Activated B cell treated with CpG ODN at 0.5 μM for 24 hours (primary cell): Measurements from ENCODE around the gene MAP3K6. TPM values are rescaled to one million over a fixed set of nuclear protein-coding genes. Genes with fewer than 3 reads are reported as not detected.

Experiments
- ATAC-seq: fragments of 200-7000 bp; cut with Tn5 transposase; one replicate; pipeline ENCODE4 v1.10.0; 2021; ENCODE audit warnings: low read depth, mild to moderate bottlenecking, moderate library complexity
- CTCF ChIA-PET: fragments of 350-600 bp; sonication (Branson Sonifier 250); formaldehyde crosslinking; loops from one replicate; lab custom pipeline; 2021; ENCODE audit warnings: antibody characterized with exemption; lab: Charles Lee
- POLR2A ChIA-PET: fragments of 350-600 bp; sonication (Branson Sonifier 250); formaldehyde crosslinking; loops from one replicate; lab custom pipeline; 2021; ENCODE audit warnings: antibody characterized with exemption; lab: Charles Lee
- DNase-seq: peaks from one replicate; pipeline ENCODE4 v3.0.0; 2022
- H3K27ac Mint-ChIP-seq: one replicate; pipeline ENCODE4 v1.8.0; 2020; ENCODE audit warnings: mixed read lengths
- H3K27me3 Mint-ChIP-seq: one replicate; pipeline ENCODE4 v1.8.0; 2021; ENCODE audit warnings: mixed read lengths
- H3K36me3 Mint-ChIP-seq: one replicate; pipeline ENCODE4 v1.8.0; 2021; ENCODE audit warnings: low read depth, mixed read lengths
- H3K4me1 Mint-ChIP-seq: one replicate; pipeline ENCODE4 v1.8.0; 2021; ENCODE audit warnings: mixed read lengths
- H3K4me3 Mint-ChIP-seq: one replicate; pipeline ENCODE4 v1.8.0; 2020; ENCODE audit warnings: mild to moderate bottlenecking, mixed read lengths
- H3K9me3 Mint-ChIP-seq: one replicate; pipeline ENCODE4 v1.8.0; 2020; ENCODE audit warnings: mixed read lengths
- intact Hi-C: fragments of 100-400 bp; cut with micrococcal nuclease; formaldehyde crosslinking; loops from one replicate; pipeline ENCODE4 v1.15.1; 2024
- total RNA-seq: library from RNA; stranded (reverse); gene quantifications from 2 replicates; pipeline ENCODE4 v1.2.3, GENCODE V29; 2022
- TF ChIP-seq, protein P1 (sequence below): fragments of 200-600 bp; IDR thresholded peaks from one replicate; pipeline ENCODE4 v1.8.0; 2022; ENCODE audit warnings: antibody characterized with exemption, mild to moderate bottlenecking

Gene MAP3K6
- total RNA-seq, 1 donor from 2014 or later = 4.6 TPM

DNA sequence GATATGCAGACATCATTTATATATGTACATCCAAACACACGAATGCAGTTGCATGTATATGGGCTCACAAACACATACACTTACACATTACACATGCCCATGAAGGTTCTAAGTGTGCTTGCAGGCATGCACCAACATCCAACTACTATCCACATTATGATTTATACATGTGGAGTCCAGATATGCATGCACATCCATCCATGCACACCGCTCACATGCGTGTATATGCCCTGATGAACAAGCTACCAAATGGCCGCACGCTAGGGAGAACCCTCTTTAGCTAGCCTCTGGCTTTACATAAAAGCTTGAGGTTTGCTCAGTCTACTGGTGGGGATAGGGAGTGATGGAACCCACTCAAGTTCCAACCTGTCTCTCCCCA is 34.2 kb upstream of the MAP3K6 start:
- H3K27me3 Mint-ChIP-seq = no peaks in the 10 kb centered on the region
- no peak for ATAC-seq
- peaks cover 39% of the 10 kb centered on the region for H3K4me1 Mint-ChIP-seq
- H3K27ac Mint-ChIP-seq = no peak overlapping the region
- no peaks in the 10 kb centered on the region for H3K9me3 Mint-ChIP-seq
- ChIA-PET CTCF (interaction anchor here (0.9 to 4.3 kb wide), 8 partner anchors 16 to 269 kb away, joined by 3 to 47 read pairs (median 10); partner anchors contain the start of gene AHDC1), POLR2A (interaction anchor here (1.2 to 1.4 kb wide), 3 partner anchors 35 to 262 kb away, joined by 3 to 5 read pairs (median 5); partner anchors contain the start of gene AHDC1)
- no peak for DNase-seq
- intact Hi-C loops = loop anchor here (5.0 kb wide), 1 partner anchor 326 kb away; the partner anchor contains the start of gene FAM76A
- H3K36me3 Mint-ChIP-seq = peaks cover under 1% of the 10 kb centered on the region
- no peak overlapping the region for H3K4me3 Mint-ChIP-seq
- TF ChIP-seq, protein P1, sequence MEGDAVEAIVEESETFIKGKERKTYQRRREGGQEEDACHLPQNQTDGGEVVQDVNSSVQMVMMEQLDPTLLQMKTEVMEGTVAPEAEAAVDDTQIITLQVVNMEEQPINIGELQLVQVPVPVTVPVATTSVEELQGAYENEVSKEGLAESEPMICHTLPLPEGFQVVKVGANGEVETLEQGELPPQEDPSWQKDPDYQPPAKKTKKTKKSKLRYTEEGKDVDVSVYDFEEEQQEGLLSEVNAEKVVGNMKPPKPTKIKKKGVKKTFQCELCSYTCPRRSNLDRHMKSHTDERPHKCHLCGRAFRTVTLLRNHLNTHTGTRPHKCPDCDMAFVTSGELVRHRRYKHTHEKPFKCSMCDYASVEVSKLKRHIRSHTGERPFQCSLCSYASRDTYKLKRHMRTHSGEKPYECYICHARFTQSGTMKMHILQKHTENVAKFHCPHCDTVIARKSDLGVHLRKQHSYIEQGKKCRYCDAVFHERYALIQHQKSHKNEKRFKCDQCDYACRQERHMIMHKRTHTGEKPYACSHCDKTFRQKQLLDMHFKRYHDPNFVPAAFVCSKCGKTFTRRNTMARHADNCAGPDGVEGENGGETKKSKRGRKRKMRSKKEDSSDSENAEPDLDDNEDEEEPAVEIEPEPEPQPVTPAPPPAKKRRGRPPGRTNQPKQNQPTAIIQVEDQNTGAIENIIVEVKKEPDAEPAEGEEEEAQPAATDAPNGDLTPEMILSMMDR = no peak

DNA sequence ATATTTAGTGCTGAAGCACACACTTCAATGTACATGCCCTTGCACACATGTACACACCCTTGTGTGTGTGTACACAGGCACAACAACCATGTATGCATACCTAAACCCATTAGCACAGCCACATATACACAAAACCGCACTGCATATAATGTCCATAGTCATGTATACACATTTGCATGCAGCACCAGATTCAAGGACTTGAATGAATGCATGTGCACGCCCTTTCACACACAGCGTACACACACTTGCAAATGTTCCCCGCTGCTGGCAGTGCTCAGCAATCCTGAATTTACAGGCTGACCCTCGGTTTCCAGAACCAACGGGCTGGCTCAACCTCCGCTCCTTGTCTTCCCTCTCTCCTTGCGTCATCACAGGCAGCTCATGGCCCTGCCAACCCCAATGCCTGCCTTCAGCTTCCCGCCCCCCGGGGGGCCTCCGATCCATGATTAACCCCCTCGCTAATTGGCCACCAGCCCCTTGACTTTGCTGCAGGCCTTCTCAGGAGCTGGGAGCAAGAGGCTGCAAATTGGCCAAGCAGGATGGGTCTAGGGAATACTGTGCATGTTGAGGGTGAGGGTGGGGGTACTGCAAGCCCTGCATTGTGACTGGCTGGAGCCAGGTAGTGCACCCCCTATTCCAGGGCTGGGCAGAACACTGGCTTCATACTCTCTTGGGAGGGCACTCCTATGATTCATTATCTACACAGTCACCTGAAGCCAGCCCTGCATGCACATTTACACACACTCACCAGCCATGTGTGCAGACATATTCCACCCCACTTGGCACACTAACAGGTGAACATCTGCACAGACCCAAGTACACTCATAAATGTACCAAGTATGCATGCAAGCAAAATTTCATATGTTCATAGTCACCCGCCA is 33.6 kb upstream of the MAP3K6 start:
- no peak for DNase-seq
- Mint-ChIP-seq H3K4me3 (no peak overlapping the region), H3K9me3 (no peaks in the 10 kb centered on the region), H3K36me3 (no peaks in the 10 kb centered on the region), H3K4me1 (peaks cover 39% of the 10 kb centered on the region), H3K27ac (no peak overlapping the region), H3K27me3 (no peaks in the 10 kb centered on the region)
- POLR2A ChIA-PET = interaction anchor here (0.9 to 1.2 kb wide), 3 partner anchors 77 to 262 kb away, joined by 4 to 5 read pairs (median 5); partner anchors contain the start of gene AHDC1
- TF ChIP-seq, protein P1 = no peak
- no peak for ATAC-seq
- CTCF ChIA-PET = interaction anchor here (1.5 to 7.8 kb wide), 6 partner anchors 103 to 269 kb away, joined by 5 to 208 read pairs (median 10); partner anchors contain the start of gene AHDC1
- intact Hi-C loops = loop anchor here (5.0 kb wide), 1 partner anchor 327 kb away; the partner anchor contains the start of gene FAM76A

DNA sequence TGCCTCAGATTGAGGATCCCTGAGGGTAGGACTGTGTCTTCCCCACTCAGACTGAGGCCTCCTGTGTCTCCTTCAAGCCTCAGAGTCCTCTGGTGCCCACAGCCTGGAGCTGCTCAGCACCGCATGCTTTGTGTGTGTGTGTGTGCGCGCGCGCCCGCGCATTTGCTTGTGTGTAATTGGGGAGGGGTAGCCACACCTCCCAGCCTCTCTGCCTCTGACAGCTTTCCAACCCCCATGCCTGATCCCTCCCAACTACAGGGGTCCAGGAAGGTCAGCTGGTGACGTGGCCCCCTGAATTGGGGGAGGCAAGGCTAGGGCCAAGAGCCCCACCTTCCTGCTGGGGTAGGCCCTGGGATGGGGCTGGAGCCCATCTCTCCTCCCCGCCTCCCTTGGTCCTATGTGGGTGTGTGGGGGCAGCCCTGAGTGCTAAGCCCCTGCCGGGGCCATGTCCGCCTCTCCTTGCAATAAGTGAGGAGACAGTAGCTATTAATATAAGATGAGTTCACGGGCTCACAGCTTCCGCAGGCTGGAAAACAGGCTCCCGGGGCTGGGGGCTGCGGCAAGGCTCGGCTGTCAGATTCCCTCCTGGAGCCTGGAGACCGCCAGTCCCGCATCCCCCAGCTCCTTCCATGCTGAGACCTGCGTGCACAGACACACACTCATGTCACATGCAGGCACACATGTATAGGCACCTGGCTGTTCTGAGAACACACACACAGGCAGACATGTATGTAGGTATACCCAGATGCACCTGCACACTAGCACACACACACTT is 32.7 kb upstream of the MAP3K6 start:
- H3K27ac Mint-ChIP-seq = peak overlapping the region; percentile 41
- no peaks in the 10 kb centered on the region for H3K36me3 Mint-ChIP-seq
- ChIA-PET POLR2A (interaction anchor here (0.7 to 0.9 kb wide), 3 partner anchors 17 to 205 kb away, joined by 3 to 4 read pairs (median 3); partner anchors contain the start of gene AHDC1), CTCF (interaction anchor here (1.4 to 7.8 kb wide), 3 partner anchors 17 to 208 kb away, joined by 4 to 208 read pairs (median 5); no protein-coding TSS in a partner anchor)
- peaks cover 39% of the 10 kb centered on the region for H3K4me1 Mint-ChIP-seq
- DNase-seq (no peak), ATAC-seq (no peak)
- H3K9me3 Mint-ChIP-seq = no peaks in the 10 kb centered on the region
- intact Hi-C loops = loop anchor here (5.0 kb wide), 1 partner anchor 328 kb away; the partner anchor contains the start of gene FAM76A
- H3K27me3 Mint-ChIP-seq = no peaks in the 10 kb centered on the region
- H3K4me3 Mint-ChIP-seq = no peak overlapping the region
- TF ChIP-seq, protein P1 = no peak

DNA sequence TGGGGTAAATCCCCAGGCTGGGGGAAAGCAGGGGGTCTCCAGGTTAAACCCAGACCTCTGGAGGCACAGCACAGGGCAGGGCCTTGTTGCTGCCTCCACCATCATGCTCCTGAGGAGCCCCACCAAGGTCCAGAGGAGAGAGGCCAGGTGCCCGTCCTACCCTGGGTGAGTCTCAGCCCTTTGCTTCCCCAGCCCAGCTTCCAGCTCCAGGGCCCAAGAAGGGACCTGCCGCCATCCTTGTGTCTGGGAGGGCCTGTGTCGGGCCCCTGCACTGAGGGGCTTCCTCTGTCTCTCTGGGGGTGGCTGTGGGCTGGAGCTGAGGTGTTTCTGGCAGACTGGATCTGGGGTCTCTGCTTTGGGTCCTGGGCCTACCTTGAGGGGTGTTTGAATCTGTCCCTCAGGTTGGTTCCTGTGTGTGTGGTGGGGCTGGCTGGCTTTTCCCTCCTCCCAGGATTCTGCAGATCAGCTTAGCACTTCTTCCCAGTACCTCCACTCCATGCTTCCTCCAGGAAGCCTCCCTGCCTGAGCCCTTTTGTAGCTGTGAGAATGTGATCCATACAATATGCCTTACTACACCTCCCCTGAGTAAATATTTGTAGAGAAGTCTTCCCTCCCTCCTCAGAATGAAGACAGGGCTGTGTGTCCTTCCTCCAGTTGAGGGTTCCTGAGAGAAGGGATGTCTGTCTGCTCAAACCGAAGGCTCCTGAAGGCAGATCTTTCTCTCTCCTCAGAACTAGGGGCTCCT is 31.8 kb upstream of the MAP3K6 start:
- intact Hi-C loops = no loop called here
- H3K36me3 Mint-ChIP-seq = no peaks in the 10 kb centered on the region
- ChIA-PET POLR2A (interaction anchor here (0.7 to 1.1 kb wide), 4 partner anchors 18 to 373 kb away, joined by 3 to 4 read pairs (median 4); partner anchors contain the start of gene AHDC1), CTCF (interaction anchor here (1.4 to 7.8 kb wide), 5 partner anchors 18 to 264 kb away, joined by 4 to 208 read pairs (median 6); no protein-coding TSS in a partner anchor)
- no peaks in the 10 kb centered on the region for H3K27me3 Mint-ChIP-seq
- H3K9me3 Mint-ChIP-seq = no peaks in the 10 kb centered on the region
- ATAC-seq = no peak
- TF ChIP-seq, protein P1 = no peak
- H3K4me1 Mint-ChIP-seq = peaks cover 30% of the 10 kb centered on the region
- peak overlapping the region; percentile 13 for H3K27ac Mint-ChIP-seq
- DNase-seq = no peak
- H3K4me3 Mint-ChIP-seq = no peak overlapping the region
